Skeletal muscle satellite cell (primary cell): ENCODE measurements around the gene ABLIM2.
"Not testable (repeated sequence)": the region's sequence is repeated elsewhere in the genome, so short reads cannot be mapped to it uniquely, and the experiment has no call there.

Experiments used
- H3K27me3 ChIP-seq: 2 replicates; pipeline ENCODE4 v1.7.0; 2013; ENCODE audit warnings: low read length; ENCODE audit not compliant: control insufficient read depth, insufficient read depth
- H3K36me3 ChIP-seq: 2 replicates; pipeline ENCODE4 v1.7.0; 2013; ENCODE audit warnings: mild to moderate bottlenecking, control low read depth, low read length; ENCODE audit not compliant: insufficient read depth
- H3K4me1 ChIP-seq: 2 replicates; pipeline ENCODE4 v1.7.0; 2013; ENCODE audit warnings: low read length; ENCODE audit not compliant: control insufficient read depth, insufficient read depth
- H3K4me2 ChIP-seq: 2 replicates; pipeline ENCODE4 v1.7.0; 2013; ENCODE audit warnings: mild to moderate bottlenecking, low read length
- H3K4me3 ChIP-seq: 2 replicates; pipeline ENCODE4 v1.7.0; 2013; ENCODE audit warnings: low read length
- H3K9ac ChIP-seq: 2 replicates; pipeline ENCODE4 v1.7.0; 2013; ENCODE audit warnings: mild to moderate bottlenecking, low read depth, low read length, moderate library complexity
- H3K9me3 ChIP-seq: replicated peaks from 2 replicates; pipeline ENCODE4 v1.7.0; 2013; ENCODE audit warnings: mild to moderate bottlenecking, control low read depth, low read length
- small RNA-seq: library from RNA; depleted of rRNA; stranded (forward); fragments of <200 nt; gene quantifications from one replicate; pipeline ENCODE3, GENCODE V24; 2012

Gene ABLIM2

DNA sequence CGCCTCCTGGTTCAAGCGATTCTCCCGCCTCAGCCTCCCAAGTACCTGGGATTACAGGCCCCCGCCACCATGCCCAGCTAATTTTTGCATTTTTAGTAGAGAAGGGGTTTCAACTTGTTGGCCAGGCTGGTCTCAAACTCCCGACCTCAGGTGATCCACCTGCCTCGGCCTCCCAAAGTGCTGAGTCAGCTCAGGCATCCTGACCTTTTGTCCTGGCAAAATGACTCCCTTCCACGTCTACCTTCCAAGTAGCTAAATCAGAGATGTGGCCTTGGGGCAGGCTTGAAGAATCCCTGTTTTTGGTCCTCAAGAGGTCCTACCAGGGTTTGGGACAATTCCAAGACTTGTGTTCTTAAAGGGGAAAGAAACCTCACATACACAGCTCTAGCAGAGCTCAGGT, 231.8 kb downstream of the ABLIM2 start:
- Histone ChIP-seq H3K9ac (no peak overlapping the region), H3K4me1 (peaks cover 26% of the 10 kb centered on the region), H3K4me2 (no peak overlapping the region), H3K27me3 (no peaks in the 10 kb centered on the region), H3K4me3 (no peak overlapping the region), H3K9me3 (no peaks in the 10 kb centered on the region), H3K36me3 (peaks cover 4% of the 10 kb centered on the region)

DNA sequence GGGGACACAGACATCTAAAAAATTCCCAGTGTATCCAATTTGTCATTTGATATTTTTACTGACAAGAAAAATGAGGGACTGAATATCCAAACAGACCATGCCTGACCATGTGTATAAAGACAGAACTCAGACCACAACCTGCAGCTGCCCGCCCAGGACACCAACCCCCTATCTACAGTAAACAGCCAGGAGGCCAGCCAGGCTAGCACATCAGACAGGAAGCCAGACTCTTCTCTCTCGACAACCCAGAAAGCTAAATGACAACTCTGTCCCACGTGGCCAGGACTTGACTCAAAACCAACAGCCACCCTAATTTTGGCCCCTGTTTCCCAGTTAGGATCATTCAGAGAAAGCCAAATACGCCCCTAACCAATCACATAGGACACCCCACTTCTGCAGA, 234.0 kb downstream of the ABLIM2 start:
- no peaks in the 10 kb centered on the region for H3K27me3 ChIP-seq
- no peak overlapping the region for H3K4me3 ChIP-seq
- peaks cover 18% of the 10 kb centered on the region for H3K4me1 ChIP-seq
- no peak overlapping the region for H3K9ac ChIP-seq
- H3K9me3 ChIP-seq, result no peaks in the 10 kb centered on the region
- no peak overlapping the region for H3K4me2 ChIP-seq
- peaks cover 4% of the 10 kb centered on the region for H3K36me3 ChIP-seq

- no peaks in the 10 kb centered on the region for H3K27me3 ChIP-seq
- no peaks in the 10 kb centered on the region for H3K9me3 ChIP-seq
- H3K36me3 ChIP-seq, result peaks cover 4% of the 10 kb centered on the region
- H3K9ac ChIP-seq, result no peak overlapping the region
- H3K4me2 ChIP-seq, result no peak overlapping the region
- no peak overlapping the region for H3K4me3 ChIP-seq
- peaks cover 14% of the 10 kb centered on the region for H3K4me1 ChIP-seq
These were observed 234.4 kb downstream of the ABLIM2 start for GRCh38 chr4:7924163-7924562.

DNA sequence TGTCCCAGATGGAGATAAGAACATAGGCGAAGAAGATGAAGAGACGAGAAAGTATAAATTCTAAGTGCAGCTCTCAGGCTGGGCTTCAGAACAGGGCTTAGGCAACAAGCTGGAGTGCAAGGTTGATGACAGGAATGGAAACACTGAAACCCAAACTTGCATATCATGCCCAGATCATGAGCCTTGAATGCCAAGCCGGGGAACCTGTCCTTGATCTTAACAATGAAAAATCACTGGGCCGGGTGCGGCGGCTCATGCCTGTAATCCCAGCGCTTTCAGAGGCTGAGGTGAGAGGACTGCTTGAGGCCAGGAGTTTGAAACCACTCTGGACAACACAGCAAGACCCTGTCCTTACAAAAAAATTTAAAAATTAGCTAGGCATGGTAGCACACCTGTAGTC, 236.1 kb downstream of the ABLIM2 start:
- H3K4me3 ChIP-seq, result no peak overlapping the region
- H3K36me3 ChIP-seq, result peaks cover 4% of the 10 kb centered on the region
- no peaks in the 10 kb centered on the region for H3K27me3 ChIP-seq
- H3K9ac ChIP-seq, result no peak overlapping the region
- no peaks in the 10 kb centered on the region for H3K9me3 ChIP-seq
- peaks cover 14% of the 10 kb centered on the region for H3K4me1 ChIP-seq
- no peak overlapping the region for H3K4me2 ChIP-seq

DNA sequence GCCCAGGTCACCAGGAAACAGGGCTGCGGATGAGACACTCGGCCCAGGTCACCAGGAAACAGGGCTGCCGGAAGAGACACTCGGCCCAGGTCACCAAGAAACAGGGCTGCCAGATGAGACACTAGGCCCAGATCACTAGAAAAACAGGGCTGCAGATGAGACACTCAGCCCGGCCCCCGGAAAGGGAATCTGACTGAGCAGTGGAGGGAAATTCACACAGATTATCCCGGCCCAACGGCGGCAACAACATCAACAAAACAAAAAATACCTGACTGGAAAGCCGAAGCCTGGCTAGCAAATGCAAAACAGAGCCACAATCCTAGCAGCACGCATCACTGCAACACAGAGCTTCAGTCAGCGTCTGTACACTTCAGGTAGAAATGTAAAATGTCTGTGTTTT, 239.6 kb downstream of the ABLIM2 start:
- H3K4me3 ChIP-seq, result no peak overlapping the region
- no peaks in the 10 kb centered on the region for H3K36me3 ChIP-seq
- H3K9ac ChIP-seq, result no peak overlapping the region
- no peaks in the 10 kb centered on the region for H3K9me3 ChIP-seq
- H3K4me1 ChIP-seq, result peaks cover 2% of the 10 kb centered on the region
- H3K27me3 ChIP-seq, result no peaks in the 10 kb centered on the region
- no peak overlapping the region for H3K4me2 ChIP-seq

DNA sequence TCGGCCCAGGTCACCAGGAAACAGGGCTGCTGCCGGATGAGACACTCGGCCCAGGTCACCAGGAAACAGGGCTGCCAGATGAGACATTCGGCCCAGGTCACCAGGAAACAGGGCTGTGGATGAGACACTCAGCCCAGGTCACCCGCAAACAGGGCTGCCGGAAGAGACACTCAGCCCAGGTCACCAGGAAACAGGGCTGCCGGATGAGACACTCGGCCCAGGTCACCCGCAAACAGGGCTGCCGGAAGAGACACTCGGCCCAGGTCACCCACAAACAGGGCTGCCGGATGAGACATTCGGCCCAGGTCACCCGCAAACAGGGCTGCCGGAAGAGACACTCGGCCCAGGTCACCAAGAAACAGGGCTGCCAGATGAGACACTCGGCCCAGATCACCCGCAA, 240.4 kb downstream of the ABLIM2 start:
- not testable (repeated sequence) for H3K27me3 ChIP-seq, H3K4me3 ChIP-seq, H3K9me3 ChIP-seq, H3K4me1 ChIP-seq, H3K36me3 ChIP-seq, H3K4me2 ChIP-seq, H3K9ac ChIP-seq

- Histone ChIP-seq H3K4me1 (no peaks in the 10 kb centered on the region), H3K27me3 (no peaks in the 10 kb centered on the region), H3K36me3 (no peaks in the 10 kb centered on the region), H3K9me3 (no peaks in the 10 kb centered on the region), H3K9ac (no peak overlapping the region), H3K4me3 (no peak overlapping the region), H3K4me2 (no peak overlapping the region)
These were observed 240.9 kb downstream of the ABLIM2 start for GRCh38 chr4:7917669-7918068.

DNA sequence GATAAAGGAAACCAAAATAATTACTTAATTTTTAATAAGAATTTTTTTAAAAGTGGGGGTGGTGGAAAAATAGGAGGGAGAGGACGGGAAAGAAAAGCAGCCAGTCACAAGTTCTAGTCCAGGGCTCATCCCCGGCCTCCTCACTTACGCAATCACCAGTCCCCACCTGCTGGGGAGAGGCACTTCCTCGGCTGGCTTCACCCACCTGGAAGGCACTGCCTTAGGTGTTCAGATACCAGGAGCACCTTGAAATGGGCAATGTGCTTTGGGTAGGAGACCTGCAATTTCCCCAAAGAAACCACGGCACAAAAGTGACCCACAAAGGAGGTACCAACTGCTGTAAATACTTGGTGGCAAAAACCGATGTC, 242.8 kb downstream of the ABLIM2 start:
- Histone ChIP-seq H3K9me3 (no peaks in the 10 kb centered on the region), H3K27me3 (no peaks in the 10 kb centered on the region), H3K4me1 (peaks cover 14% of the 10 kb centered on the region), H3K4me3 (no peak overlapping the region), H3K4me2 (no peak overlapping the region), H3K9ac (no peak overlapping the region), H3K36me3 (no peaks in the 10 kb centered on the region)

Small RNA genes within 50 kb of the gene (small RNA-seq; reads per million reads assigned to genes)
- 79.7 reads per million, percentile 97 among the genes with 10 or more reads in this experiment for gene MIR95
